ENCODE results near the gene COBL. TPM values are rescaled to one million over a fixed set of nuclear protein-coding genes. Genes with fewer than 3 reads are reported as not detected.

The COBL gene
- total RNA-seq, 1 experiment from 2014 or later = 0.39 TPM

GRCh38 chr7:51079494-51079893 lies 237.1 kb downstream of the COBL start:
- POLR2A ChIA-PET = no interaction called here
- intact Hi-C loops (cut with micrococcal nuclease; ENCODE audit: unreplicated experiment) = no loop called here

GRCh38 chr7:51078653-51079052 lies 238.0 kb downstream of the COBL start:
- Histone ChIP-seq H3K9me3 (ENCODE audit: control insufficient read depth, insufficient read depth, low read depth, low read length) (no peaks in the 10 kb centered on the region), H3K36me3 (ENCODE audit: control insufficient read depth, insufficient read depth, low read length) (no peaks in the 10 kb centered on the region), H3K27me3 (ENCODE audit: control insufficient read depth, insufficient read depth, low read length) (peaks cover 6% of the 10 kb centered on the region; the same call in 1 of the 2 replicates), H3K4me1 (ENCODE audit: control insufficient read depth, insufficient read depth, low read length) (no peaks in the 10 kb centered on the region), H3K4me3 (ENCODE audit: low read depth in 2 of 2, low read length in 2 of 2) (no peak overlapping the region), H3K27ac (ENCODE audit: low read length) (no peak overlapping the region)
- TF ChIP-seq REST (IDR thresholded peaks at IDR 0.05; ENCODE audit: insufficient read depth in 1 of 2, low read depth in 2 of 2, low read length in 1 of 2) (no peak), POLR2AphosphoS5 (IDR thresholded peaks at IDR 0.05; ENCODE audit: low read depth, low read length) (no peak)
- in situ Hi-C loops (cut with HindIII; ENCODE audit: low pct_unique_long_range_greater_than_20kb, low sequenced_read_pairs) (no loop called here), intact Hi-C loops (cut with micrococcal nuclease; ENCODE audit: unreplicated experiment) (no loop called here)
- CTCF ChIA-PET = no interaction called here
- no peak for DNase-seq (ENCODE audit: low read depth, low spot score)
- no peak for ATAC-seq
- BruUV-seq (replicated peaks) = no TSS peak
- POLR2A ChIA-PET = no interaction called here

More at GRCh38 chr7:51079494-51079893, 237.1 kb downstream of the COBL start:
- no peak for DNase-seq (ENCODE audit: low read depth, low spot score)
- ATAC-seq = no peak
- Histone ChIP-seq H3K27ac (ENCODE audit: low read length) (no peak overlapping the region), H3K4me1 (ENCODE audit: control insufficient read depth, insufficient read depth, low read length) (no peaks in the 10 kb centered on the region), H3K4me3 (ENCODE audit: low read depth in 2 of 2, low read length in 2 of 2) (no peak overlapping the region), H3K36me3 (ENCODE audit: control insufficient read depth, insufficient read depth, low read length) (no peaks in the 10 kb centered on the region), H3K9me3 (ENCODE audit: control insufficient read depth, insufficient read depth, low read depth, low read length) (no peaks in the 10 kb centered on the region), H3K27me3 (ENCODE audit: control insufficient read depth, insufficient read depth, low read length) (peaks cover 6% of the 10 kb centered on the region)
- no peak for TF ChIP-seq SIN3A (IDR thresholded peaks at IDR 0.05; ENCODE audit: borderline replicate concordance, insufficient read depth, low read depth, low read length)
- TF ChIP-seq TCF7L2 (IDR thresholded peaks at IDR 0.05; ENCODE audit: low read depth, low read length) = no peak
- no peak for TF ChIP-seq POLR2AphosphoS5 (IDR thresholded peaks at IDR 0.05; ENCODE audit: low read depth, low read length)
- TF ChIP-seq REST (IDR thresholded peaks at IDR 0.05; ENCODE audit: insufficient read depth in 1 of 2, low read depth in 2 of 2, low read length in 1 of 2) = no peak
- TF ChIP-seq CTCF (IDR thresholded peaks at IDR 0.05) = no peak
- CTCF ChIA-PET = no interaction called here
- BruUV-seq (replicated peaks) = no TSS peak
- in situ Hi-C loops (cut with HindIII; ENCODE audit: low pct_unique_long_range_greater_than_20kb, low sequenced_read_pairs) = no loop called here
